Activated CD8-positive, alpha-beta memory T cell treated with anti-CD3 and anti-CD28 coated beads for 1 hour (primary cell): Measurements from ENCODE around the gene KLHDC8B.

ENCODE experiments used
- DNase-seq, 2 donors: peaks; one replicate each; pipeline ENCODE4 v3.0.0-alpha.2; 2020; ENCODE audit warnings: low read depth in 1 of 2; ENCODE audit errors: extremely low read depth in 1 of 2

The KLHDC8B gene

DNA sequence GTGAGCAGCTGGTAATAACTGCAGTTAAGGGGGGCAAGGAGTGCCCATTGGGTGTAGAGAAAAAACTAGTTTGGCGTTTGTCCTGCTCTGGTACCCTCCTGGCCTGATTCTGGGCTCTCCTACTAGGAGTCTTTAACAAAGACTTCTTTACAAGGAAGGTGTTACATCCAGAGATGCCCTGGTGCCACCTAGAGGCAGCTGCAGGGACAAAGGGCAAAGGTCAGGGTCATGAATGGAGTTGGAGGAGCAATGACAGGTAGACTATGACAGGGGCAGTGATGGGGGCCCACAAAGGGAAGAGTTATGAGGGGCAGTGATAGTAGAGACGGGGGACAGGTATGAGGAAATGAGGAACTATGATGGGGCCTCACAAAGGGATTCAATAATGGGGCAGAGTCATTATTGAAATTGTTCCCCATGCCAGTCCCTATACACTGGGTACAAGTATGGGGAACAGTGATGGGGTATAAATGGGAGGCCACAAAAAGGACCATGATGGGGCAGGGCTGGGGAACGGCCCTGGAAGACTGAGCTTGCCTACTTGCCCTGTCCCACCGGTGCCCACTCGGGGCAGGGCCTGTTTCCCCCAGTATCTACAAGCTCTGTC lies 13.2 kb upstream of the KLHDC8B start:
- DNase-seq: peak; percentile 28 to 39

DNA sequence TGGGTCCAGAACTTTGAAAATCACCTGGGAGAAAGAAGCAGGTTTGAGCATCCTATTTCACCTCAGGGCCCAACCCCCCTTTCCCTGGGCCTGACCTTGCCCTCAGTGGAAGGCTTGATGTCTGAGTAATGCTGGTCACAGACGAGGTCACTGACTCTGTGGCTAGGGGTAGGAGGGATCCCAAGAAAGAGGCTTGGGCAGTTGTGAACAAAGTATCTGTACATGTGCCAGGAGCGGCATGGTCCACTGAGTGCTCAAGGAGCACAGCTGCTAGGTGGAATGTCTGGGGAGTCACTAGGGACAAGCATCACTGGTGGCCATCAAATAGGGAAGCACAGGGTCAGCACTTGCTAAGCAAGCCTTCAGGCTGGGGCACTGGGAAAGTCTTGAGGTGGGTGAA lies 12.6 kb upstream of the KLHDC8B start:
- no peak for DNase-seq

DNA sequence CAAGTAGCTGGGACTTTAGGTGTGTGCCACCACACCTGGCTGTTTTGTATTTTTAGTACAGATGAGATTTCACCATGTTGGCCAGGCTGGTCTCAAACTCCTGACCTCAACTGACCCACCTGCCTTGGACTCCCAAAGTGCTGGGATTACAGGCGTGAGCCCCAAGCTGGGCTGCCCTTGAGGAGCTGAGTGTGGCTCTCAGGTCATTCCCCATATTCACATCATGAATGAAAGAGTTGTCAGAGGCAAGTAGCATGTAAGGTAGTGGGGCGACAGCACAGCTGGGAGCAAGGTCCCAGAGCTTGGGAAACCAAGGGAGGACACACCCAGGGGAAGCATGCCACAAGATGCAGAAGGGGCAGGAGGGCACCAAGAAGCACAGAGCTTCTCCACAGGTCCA lies 10.2 kb upstream of the KLHDC8B start:
- no peak for DNase-seq

DNA sequence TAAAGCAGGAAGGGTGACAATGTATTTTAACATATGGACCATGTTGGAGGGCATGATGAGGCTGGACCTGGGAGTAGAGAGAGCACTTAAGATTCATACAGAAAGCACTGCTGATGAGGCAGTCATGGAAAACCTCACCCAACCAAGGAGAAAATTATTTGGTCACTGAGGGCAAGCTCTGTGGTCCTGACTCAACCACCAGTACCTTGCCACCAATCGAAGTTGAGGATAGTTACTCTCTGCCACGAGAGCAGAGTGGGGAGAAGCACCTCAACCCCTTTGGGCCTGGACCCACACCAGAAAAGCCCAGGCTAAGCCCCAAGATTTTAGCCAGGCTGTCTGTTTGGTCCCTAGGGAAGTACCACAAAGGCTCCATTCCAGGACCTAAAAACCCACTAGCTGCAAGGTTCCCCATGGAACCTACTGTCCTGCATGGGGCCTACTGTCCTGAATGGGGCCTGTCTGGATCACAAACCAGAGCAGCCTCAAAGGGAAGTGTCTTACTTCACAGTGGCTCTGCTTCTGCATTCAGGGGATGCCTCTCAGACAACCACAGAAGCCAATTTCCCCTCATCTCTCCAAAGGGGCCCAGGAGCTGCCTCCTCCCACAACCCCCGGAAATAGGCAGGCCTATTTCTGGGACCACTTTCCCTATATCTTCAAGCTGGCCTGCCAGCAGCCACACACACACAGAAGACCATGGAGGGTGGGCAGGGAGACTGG lies 9.4 kb upstream of the KLHDC8B start:
- no peak for DNase-seq

DNA sequence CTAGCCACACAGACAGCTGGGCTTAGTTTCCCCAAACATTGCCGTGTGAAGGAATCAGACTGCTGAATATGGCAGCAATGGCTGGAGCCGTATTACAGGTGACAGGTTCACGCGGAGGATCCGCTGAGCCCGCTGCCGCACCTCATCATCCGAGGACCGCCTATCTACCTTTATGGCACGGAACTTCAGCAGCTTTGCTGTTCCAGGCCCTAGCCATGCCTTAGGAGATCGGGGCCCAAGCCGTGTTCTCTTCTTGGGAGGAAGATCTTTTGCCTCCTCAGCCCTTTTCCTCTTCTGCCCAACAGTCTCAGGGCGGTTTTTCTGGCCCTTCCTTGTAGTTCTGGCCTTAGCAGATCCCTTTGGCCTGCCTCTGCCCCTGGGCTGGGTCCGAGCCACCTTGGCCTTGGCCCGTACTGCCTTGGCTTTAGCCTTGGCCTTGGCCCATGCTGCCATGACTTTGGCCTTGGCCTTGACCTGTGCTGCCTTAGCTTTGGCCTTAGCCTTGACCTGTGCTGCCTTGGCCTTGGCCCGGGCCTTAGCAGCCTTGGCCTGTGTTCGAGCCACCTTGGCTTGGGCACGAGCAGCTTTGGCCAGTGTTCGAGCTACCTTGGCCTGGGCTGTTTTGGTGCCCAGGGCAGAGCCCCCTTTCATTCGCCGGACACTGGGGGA lies 8.5 kb upstream of the KLHDC8B start:
- no peak for DNase-seq

DNA sequence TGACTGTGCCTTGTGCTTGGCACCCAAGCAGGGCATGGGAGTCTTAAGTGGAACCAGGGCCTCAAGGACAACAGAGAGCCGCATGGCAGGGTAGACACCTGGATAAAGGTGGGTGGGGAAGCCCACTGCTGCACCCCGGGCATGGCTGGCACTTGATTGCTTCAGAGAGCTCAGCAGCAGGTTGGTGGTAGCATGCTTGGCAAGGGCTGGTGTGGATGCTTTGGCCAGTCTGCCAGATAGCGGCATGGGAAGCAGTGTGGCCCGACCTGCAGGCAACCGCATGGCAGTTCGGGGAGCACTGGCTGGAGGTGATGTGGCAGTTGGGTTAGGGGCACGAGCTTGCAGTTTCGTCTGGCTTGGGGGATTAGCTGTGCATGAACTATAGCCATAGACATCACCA lies 7.8 kb upstream of the KLHDC8B start:
- no peak for DNase-seq

DNA sequence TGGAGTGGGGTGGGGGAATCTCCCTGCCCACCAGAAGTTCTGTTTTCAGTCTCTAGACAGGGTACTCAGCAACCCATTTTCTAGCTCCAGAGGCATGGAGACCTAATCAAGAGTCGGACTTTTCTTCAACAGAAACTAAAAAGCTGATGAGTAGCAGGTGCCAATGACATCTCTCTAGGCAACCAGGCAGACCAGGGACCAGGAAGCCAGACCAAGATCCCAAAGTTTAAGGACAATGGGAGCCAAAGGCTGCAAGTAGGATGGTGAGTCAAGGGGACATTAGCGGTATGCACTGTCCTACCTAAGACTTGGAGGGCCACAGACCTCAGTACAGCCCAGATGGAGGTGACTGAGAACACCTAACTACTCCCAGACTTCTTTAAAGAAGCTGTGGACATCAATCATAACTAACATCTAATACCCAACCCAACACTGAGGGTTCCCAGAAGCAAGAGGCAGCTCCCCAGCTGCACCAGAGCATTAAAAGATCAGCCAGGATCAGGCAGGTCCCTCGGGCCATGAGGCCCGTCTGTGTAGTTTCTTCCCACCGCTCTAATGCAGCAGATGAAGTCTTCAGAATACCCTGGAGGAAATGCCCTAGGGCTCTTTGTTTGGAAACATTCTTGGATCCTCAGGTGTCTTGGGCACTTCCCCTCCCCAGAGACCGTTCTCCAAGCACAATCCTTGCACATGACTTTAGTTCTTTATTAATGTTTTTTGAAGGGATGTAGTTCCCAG lies 6.2 kb upstream of the KLHDC8B start:
- DNase-seq: no peak

DNA sequence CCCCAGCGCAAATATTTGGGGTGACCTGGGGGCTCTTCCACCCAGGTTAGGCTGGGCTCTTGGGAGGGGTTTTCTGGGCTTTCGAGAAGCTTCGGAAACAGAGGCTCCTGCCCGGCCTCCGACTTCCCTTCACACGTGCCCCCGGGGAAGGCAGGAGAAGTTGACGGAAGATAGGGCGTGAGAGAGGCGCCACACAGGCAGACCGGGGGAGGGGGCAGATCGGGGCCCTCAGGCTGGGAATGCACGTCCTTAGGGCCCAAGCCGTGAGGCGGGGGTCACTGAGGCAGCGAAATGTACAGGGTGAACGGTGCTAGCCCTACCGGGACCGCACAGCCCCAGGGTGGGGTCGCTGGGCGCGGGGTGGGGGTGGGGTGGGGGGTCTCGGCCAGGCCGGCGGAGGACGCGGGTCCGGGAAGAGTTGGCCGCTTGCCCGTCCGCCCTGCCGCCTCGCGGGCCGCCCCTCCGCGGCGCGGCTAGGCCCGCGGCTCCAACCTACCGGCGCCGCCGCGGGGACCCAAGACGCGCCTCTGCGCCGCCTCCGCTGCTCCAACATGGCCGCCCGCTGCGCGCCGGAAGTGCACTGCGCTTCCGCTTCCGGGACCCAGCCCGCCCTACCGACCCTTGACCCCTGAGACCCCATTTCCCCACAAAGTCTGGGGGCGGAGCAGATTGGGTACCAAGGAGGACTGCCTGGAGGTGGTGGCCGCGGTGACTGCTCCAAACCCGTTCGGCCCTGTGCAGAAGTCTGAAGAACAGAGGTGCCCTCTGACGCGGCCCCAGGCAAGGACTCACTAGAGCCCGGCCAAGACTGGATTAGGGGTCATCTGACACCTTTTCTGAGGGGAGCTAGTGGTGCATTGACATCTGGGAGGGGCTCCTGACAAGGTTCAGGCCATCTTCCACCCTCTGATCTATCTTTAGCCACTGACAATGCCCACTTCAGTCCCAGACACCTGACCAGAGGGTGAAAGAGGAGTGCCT lies 5.3 kb upstream of the KLHDC8B start, which contains the start of gene CCDC71:
CCDC71 (minus strand) TSS at position 561 of the 981 bp plus-strand sequence. CDS start 2,123 bp downstream, outside the sequence.
- peak; percentile 33 to 60 for DNase-seq

DNA sequence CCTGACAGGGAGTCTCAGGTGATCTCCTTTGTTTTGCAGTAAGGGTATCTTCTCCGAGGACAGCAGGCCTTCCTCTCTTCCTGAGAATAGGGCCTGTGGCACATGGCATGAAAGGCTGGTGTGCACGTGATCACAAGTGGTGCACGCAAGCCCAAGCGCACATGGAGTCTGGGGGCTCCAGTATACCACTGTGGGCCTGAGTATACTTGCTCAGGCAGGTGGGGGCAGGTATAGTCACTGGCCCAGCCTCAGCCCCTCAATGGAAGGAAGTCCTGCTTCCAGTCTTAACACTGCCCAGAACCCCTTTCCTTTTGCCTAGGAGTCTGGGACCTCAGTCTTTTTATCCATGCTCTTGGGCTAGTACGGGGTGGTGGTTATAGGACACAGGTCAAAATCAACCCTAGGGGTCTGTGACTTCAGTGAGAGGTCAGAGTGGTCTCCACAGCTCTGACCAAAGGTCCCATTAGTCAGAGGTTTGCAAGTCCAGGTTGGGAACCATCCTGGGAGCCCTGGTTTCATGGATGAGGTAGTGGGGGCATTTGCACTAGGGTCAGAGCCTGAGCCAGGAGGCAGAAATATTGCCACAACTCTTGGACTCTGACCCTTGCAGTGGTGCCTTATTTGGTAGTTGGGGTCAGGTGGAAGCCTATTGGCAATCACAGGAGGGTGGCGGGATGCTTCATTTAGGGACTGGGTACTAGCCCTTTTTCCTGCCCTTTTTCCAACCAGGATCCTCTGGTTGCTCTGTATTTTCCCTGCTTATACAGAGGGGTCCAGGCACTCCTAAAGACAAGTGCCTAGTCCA lies 4.4 kb upstream of the KLHDC8B start:
- DNase-seq: no peak

DNA sequence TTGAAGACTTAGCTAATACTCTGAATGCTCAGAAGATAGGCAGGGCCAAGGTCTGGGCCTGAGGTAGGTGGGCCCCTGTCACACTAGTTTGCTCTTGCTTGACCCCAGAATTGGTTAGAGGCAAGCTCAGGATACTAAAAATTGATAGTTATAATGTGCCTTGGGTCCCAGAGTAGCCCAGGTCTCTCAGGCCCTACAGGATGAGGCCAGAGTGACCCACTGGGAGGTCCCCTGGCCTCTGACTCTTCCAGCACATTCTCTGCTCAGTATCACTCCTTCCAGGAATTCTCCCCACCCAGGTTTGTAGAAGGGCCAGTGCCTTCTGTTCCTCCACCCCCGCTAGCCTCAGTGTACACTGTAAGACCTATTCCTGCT lies 667 bp upstream of the KLHDC8B start:
- no peak for DNase-seq

DNA sequence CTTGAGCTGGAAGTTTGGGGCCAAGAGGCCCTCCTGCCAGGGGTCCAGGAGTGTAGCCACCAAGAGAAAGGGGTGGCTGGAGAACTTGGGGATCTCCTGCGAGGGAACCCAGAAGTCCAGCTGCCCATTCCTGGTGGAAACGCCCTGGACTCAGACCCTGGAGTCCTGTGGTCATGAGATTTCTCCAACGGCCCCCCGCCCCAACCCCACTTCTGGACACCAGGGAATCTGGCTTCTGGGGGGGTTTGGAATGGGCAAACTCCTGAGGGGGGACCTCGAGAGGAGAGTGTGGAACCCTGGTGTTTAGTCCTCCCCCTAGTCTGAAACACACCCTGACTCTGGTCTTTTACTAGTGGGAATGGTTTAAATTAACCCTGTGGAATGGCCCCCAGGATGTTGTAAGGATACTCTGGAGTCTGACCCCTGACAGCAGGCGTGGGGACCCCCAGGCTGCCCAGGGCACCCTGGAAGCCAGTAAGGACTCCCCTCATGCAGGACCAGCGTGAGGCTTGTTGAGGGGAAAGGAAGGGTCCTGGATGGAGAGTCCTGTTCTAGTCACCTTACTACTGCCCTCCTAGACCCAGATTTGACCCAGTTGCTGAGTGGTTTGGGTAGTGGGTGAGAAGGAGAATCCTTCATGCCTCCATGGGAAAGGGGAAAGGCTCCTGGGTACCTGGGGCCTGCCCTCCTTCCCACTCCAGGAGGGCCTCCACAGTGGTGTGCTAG lies 540 bp downstream of the KLHDC8B start:
- DNase-seq: no peak

DNA sequence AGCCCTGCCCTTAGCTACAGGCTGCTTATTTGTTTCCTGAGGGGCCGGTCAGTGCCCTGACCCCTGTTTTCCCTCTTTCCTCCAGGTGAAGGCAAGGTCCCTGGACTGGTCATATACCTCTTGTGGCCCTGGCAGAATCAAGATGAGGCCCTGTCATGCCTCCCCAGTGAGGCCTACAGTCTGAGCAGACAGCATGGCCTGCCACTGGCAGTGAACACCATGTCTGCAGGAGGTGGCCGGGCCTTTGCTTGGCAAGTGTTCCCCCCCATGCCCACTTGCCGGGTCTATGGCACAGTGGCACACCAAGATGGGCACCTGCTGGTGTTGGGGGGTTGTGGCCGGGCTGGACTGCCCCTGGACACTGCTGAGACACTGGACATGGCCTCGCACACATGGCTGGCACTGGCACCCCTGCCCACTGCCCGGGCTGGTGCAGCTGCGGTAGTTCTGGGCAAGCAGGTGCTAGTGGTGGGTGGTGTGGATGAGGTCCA lies 1.2 kb downstream of the KLHDC8B start:
- no peak for DNase-seq

DNA sequence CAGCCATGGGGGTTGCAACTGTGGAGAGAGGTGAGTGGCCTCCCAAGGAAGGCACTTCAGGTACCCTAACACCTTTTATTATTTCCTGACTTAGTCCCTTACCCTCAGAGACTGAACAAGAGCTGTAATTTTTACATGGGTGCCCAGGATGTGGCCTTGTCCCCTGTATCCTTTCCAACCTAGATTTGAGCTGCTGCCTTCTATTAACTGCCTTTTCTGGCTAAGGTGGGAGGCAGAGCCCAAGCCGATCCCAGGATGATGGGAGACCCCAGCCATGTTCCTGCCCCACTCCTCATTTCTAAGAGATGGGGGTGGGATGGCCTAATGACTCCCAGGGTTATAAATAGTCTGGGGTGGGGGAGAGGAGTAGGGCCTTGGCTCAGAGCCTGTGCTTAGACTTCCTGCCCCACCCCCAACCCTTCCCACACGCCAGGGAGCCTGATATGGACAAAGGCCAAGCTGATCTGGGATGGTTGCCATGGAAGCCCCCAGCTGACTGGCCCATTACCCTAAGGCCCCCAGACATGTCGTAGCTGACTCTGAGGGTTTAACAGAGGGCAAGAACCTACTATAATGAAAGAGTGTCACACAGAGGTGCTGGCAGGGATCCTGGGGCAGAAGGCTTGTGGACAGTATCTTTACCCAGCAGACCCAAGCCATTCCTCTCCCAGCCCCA lies 1.9 kb downstream of the KLHDC8B start:
- DNase-seq: no peak

DNA sequence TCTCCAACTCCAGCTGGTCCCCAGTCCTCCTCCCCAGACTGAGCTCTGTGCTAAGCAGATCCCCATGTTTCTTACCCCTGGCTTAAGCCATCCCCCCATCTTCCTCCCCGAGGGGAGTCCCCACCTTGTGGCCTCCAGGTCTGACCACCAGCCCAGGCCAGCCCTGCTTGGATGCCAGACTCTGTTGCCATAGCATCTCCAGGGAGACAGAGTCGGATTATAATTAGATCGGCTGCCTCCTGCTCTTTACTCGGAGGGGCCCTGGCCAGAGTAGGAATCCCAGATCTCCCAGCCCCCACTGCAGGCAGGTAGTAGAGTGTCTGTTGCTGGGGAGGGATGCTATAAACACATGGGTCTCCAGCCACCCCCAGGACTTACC lies 2.4 kb downstream of the KLHDC8B start:
- no peak for DNase-seq

DNA sequence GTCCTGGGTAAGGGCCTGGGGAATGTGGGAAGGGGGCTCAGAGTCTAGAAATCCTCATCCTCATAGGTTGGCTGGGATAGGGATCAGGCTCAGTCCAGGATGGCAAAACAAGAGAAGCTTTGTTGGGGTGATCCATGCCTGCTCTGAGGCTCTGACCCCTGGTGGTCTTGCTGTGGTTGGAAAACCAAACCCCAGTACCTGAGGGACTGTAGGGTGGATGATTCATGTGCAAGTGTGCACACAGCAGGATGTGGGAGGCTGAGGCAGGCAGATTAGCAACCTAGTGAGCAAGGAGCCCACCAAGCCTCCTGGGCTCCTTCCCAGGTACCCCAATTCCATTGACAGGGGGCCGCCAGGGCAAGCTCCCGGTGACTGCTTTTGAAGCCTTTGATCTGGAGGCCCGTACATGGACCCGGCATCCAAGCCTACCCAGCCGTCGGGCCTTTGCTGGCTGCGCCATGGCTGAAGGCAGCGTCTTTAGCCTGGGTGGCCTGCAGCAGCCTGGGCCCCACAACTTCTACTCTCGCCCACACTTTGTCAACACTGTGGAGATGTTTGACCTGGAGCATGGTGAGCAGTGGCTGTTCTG lies 3.1 kb downstream of the KLHDC8B start:
- no peak for DNase-seq

DNA sequence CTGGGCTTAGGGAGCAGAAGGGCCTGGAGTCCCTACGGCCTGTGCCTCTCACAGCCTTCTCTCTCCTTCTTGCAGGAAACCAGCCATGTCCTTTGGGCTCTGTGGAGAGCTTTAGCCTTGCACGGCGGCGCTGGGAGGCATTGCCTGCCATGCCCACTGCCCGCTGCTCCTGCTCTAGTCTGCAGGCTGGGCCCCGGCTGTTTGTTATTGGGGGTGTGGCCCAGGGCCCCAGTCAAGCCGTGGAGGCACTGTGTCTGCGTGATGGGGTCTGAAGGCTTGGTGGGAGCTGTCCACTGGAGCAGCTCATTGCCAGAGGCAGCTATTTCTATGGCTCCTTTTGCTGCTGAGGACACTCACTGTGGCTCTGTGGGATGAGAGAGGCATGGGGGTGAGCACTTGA lies 4.1 kb downstream of the KLHDC8B start:
- DNase-seq: no peak

DNA sequence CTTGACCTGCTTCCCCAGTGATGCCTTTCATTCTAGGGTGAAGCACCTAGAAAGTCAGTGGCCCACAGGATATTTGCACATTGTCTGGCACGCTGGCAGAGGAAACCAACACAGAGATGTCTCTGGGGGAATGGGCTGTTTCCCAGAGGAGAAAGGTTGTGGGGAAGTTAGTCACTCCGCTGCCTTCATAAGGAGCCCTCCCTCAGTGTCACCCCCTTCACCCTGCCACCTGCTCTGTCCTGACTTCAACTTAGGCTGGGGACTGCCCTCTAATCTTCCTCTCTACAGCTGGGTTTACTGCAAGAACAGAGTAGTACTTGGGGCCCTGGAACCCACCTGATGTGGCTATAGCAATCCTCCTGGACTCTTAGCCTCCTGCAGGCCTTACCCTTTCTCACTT lies 5.7 kb downstream of the KLHDC8B start:
- no peak for DNase-seq

DNA sequence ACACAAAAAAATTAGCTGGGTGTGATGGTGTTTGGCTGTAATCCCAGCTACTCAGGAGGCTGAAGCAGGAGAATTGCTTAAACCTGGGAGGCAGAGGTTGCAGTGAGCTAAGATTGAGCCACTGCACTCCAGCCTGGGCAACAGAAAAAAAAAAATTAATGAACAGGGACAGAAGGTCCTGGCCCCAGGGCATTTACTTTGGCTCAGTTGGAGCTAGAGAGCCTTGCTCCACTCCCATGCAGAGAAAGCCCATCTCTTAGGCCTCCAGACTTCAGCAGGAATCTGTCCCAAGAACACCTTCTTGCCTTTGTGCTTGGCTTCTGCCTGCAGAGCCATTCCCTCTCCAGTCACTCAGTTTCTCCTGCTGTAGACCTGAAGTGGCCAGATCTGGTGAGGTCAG lies 8.7 kb downstream of the KLHDC8B start:
- DNase-seq: no peak
